Neural cell (in vitro differentiated cells): Measurements from ENCODE around the gene RAD51B. TPM values are rescaled to one million over a fixed set of nuclear protein-coding genes. Genes with fewer than 3 reads are reported as not detected.

Experiments
- H2AFZ ChIP-seq: fragments of 200-600, 300-800 bp; sonication (generic), shearing (Covaris generic); 2 replicates; pipeline ENCODE4 v1.6.0; 2014; ENCODE audit warnings: low read depth, mild to moderate bottlenecking, antibody characterized with exemption, low read length, moderate library complexity
- H3F3A ChIP-seq: fragments of 200-600 bp; shearing (Covaris generic); 2 replicates; pipeline ENCODE4 v1.6.1; 2016; ENCODE audit warnings: mild to moderate bottlenecking, moderate library complexity, mixed read lengths, antibody characterized with exemption, low read length; ENCODE audit not compliant: insufficient read depth, poor library complexity, severe bottlenecking
- H3K27ac ChIP-seq: fragments of 200-600, 300-800 bp; sonication (generic), shearing (Covaris generic); 2 replicates; pipeline ENCODE4 v1.5.1; 2014; ENCODE audit warnings: mild to moderate bottlenecking, low read length, moderate library complexity
- H3K27me3 ChIP-seq: fragments of 300-800, 200-600 bp; sonication (generic), shearing (Covaris generic); 2 replicates; pipeline ENCODE4 v1.6.0; 2014; ENCODE audit warnings: mild to moderate bottlenecking, low read depth, low read length, moderate library complexity; ENCODE audit not compliant: insufficient read depth
- H3K36me3 ChIP-seq: fragments of 300-800, 200-600 bp; sonication (generic), shearing (Covaris generic); 2 replicates; pipeline ENCODE4 v1.5.1; 2014; ENCODE audit warnings: mild to moderate bottlenecking, antibody characterized with exemption, low read length, moderate library complexity; ENCODE audit not compliant: insufficient read depth
- H3K4me2 ChIP-seq: fragments of 300-800, 200-600 bp; sonication (generic), shearing (Covaris generic); 2 replicates; pipeline ENCODE4 v1.6.0; 2014; ENCODE audit warnings: mild to moderate bottlenecking, low read length
- H3K4me3 ChIP-seq: fragments of 300-800, 200-600 bp; sonication (generic), shearing (Covaris generic); 2 replicates; pipeline ENCODE4 v1.5.1; 2014; ENCODE audit warnings: mild to moderate bottlenecking, low read length, moderate library complexity
- H3K79me2 ChIP-seq: fragments of 200-600 bp; shearing (Covaris generic); replicated peaks from 2 replicates; pipeline ENCODE4 v1.6.0; 2014; ENCODE audit warnings: mild to moderate bottlenecking, low read length, moderate library complexity; ENCODE audit not compliant: insufficient read depth
- H3K9ac ChIP-seq: fragments of 300-800, 200-600 bp; sonication (generic), shearing (Covaris generic); 2 replicates; pipeline ENCODE4 v1.6.1; 2016; ENCODE audit warnings: mild to moderate bottlenecking, low read length, mixed read lengths
- H3K9me2 ChIP-seq: fragments of 200-600 bp; shearing (Covaris generic); 2 replicates; pipeline ENCODE4 v1.6.1; 2016; ENCODE audit warnings: mild to moderate bottlenecking, low read length, mixed read lengths; ENCODE audit not compliant: insufficient read depth
- H3K9me3 ChIP-seq: fragments of 200-600, 300-800 bp; sonication (generic), shearing (Covaris generic); 2 replicates; pipeline ENCODE4 v1.6.1; 2016; ENCODE audit warnings: mild to moderate bottlenecking, mixed run types, low read length, moderate library complexity, mixed read lengths
- H4K20me1 ChIP-seq: fragments of 200-600 bp; shearing (Covaris generic); 2 replicates; pipeline ENCODE4 v1.6.1; 2016; ENCODE audit warnings: mild to moderate bottlenecking, mixed run types; ENCODE audit not compliant: insufficient read depth
- CTCF ChIP-seq: fragments of 450-650 bp; IDR thresholded peaks from 2 replicates; pipeline ENCODE4 v1.5.1; 2014; ENCODE audit warnings: antibody characterized with exemption, mild to moderate bottlenecking, moderate library complexity; ENCODE audit not compliant: poor library complexity, severe bottlenecking
- EP300 ChIP-seq: fragments of 450-650 bp; conservative IDR thresholded peaks from 2 replicates; pipeline ENCODE4 v1.6.1; 2014; ENCODE audit warnings: antibody characterized with exemption, mild to moderate bottlenecking, moderate library complexity; ENCODE audit not compliant: poor library complexity, severe bottlenecking
- EZH2 ChIP-seq: fragments of 200-600, 300-800 bp; shearing (Covaris generic), sonication (generic); IDR thresholded peaks from 2 replicates; pipeline ENCODE4 v1.6.1; 2014; ENCODE audit warnings: antibody characterized with exemption, low read length, borderline replicate concordance, mild to moderate bottlenecking; ENCODE audit not compliant: insufficient read depth, poor library complexity, severe bottlenecking
- MXI1 ChIP-seq: fragments of 450-650 bp; conservative IDR thresholded peaks from 2 replicates; pipeline ENCODE4 v1.6.1; 2014; ENCODE audit warnings: antibody characterized with exemption, mild to moderate bottlenecking; ENCODE audit not compliant: poor library complexity, severe bottlenecking
- POLR2AphosphoS5 ChIP-seq: IDR thresholded peaks from 2 replicates; pipeline ENCODE4 v1.6.1; 2012
- RAD21 ChIP-seq: fragments of 450-650 bp; conservative IDR thresholded peaks from 2 replicates; pipeline ENCODE4 v1.6.1; 2014; ENCODE audit warnings: antibody characterized with exemption, mild to moderate bottlenecking, moderate library complexity
- REST ChIP-seq: IDR thresholded peaks from 2 replicates; pipeline ENCODE4 v1.6.1; 2012; ENCODE audit warnings: borderline replicate concordance
- SMC3 ChIP-seq: fragments of 450-650 bp; conservative IDR thresholded peaks from 2 replicates; pipeline ENCODE4 v1.6.1; 2014; ENCODE audit warnings: antibody characterized with exemption, mild to moderate bottlenecking, moderate library complexity; ENCODE audit not compliant: poor library complexity
- TAF1 ChIP-seq: IDR thresholded peaks from 2 replicates; pipeline ENCODE4 v1.6.1; 2012; ENCODE audit warnings: low read depth
- polyA plus RNA-seq: library from polyadenylated mRNA; depleted of rRNA; stranded (reverse); fragments of >200 nt; gene quantifications from 2 replicates; pipeline ENCODE4 v1.2.3, GENCODE V29; 2014

Gene RAD51B
- polyA plus RNA-seq, 1 donor from 2014 or later, result 3.1 TPM

GRCh38 chr14:68652433-68652690 is 832.8 kb downstream of the RAD51B start:
- H3K4me3 ChIP-seq, result no peak overlapping the region
- H3K9me2 ChIP-seq, result no peaks in the 10 kb centered on the region
- H3K4me2 ChIP-seq, result no peak overlapping the region
- no peaks in the 10 kb centered on the region for H3K79me2 ChIP-seq
- no peaks in the 10 kb centered on the region for H3K36me3 ChIP-seq
- no peaks in the 10 kb centered on the region for H3F3A ChIP-seq
- no peak overlapping the region for H2AFZ ChIP-seq
- H3K9me3 ChIP-seq, result no peaks in the 10 kb centered on the region
- H4K20me1 ChIP-seq, result no peaks in the 10 kb centered on the region
- H3K9ac ChIP-seq, result no peak overlapping the region
- H3K27ac ChIP-seq, result no peak overlapping the region
- H3K27me3 ChIP-seq, result no peaks in the 10 kb centered on the region
- TF ChIP-seq EP300 (no peak), EZH2 (no peak), TAF1 (no peak), RAD21 (no peak), REST (no peak), MXI1 (no peak), POLR2AphosphoS5 (no peak), CTCF (no peak)

- no peaks in the 10 kb centered on the region for H4K20me1 ChIP-seq
- H3K9ac ChIP-seq, result no peak overlapping the region
- H3K4me3 ChIP-seq, result no peak overlapping the region
- no peak overlapping the region for H3K4me2 ChIP-seq
- no peak overlapping the region for H2AFZ ChIP-seq
- H3K9me3 ChIP-seq, result no peaks in the 10 kb centered on the region
- H3F3A ChIP-seq, result no peaks in the 10 kb centered on the region
- no peaks in the 10 kb centered on the region for H3K27me3 ChIP-seq
- no peak for TF ChIP-seq EP300
- TF ChIP-seq SMC3, result no peak
- TF ChIP-seq POLR2AphosphoS5, result no peak
- TF ChIP-seq MXI1, result no peak
- no peak for TF ChIP-seq RAD21
- no peak for TF ChIP-seq REST
- no peak for TF ChIP-seq TAF1
- TF ChIP-seq CTCF, result no peak
- TF ChIP-seq EZH2, result no peak
- H3K36me3 ChIP-seq, result no peaks in the 10 kb centered on the region
- H3K79me2 ChIP-seq, result no peaks in the 10 kb centered on the region
- no peak overlapping the region for H3K27ac ChIP-seq
- H3K9me2 ChIP-seq, result no peaks in the 10 kb centered on the region
Measured at GRCh38 chr14:68653108-68653507, 833.5 kb downstream of the RAD51B start.
